Right cardiac atrium (tissue), 5 donors: ENCODE data around the gene EHMT1. TPM values are rescaled to one million over a fixed set of nuclear protein-coding genes. Genes with fewer than 3 reads are reported as not detected.
"Not testable (repeated sequence)": the region's sequence is repeated elsewhere in the genome, so short reads cannot be mapped to it uniquely, and the experiment has no call there.

ENCODE experiments used
- ATAC-seq, 2 donors: fragments of 200-7000 bp; cut with Tn5 transposase; one replicate each; pipeline versions ENCODE4 v1.8.0 to v1.9.1; 2020; ENCODE audit warnings: moderate library complexity in 2 of 2, mild to moderate bottlenecking in 1 of 2
- DNase-seq, 3 donors: peaks; one replicate each; pipeline ENCODE4 v3.0.0-alpha.2; 2020
- H3K27ac ChIP-seq: one replicate; pipeline ENCODE4 v1.5.1; 2013; ENCODE audit warnings: mild to moderate bottlenecking, low read length, control low read depth, moderate library complexity
- H3K27me3 ChIP-seq: one replicate; pipeline ENCODE4 v1.6.1; 2013; ENCODE audit not compliant: control insufficient read depth, insufficient read depth
- H3K4me1 ChIP-seq: one replicate; pipeline ENCODE4 v1.6.1; 2013; ENCODE audit warnings: low read length; ENCODE audit not compliant: control insufficient read depth, insufficient read depth
- H3K4me3 ChIP-seq: one replicate; pipeline ENCODE4 v1.5.1; 2013; ENCODE audit warnings: low read length, control low read depth
- H3K9me3 ChIP-seq: one replicate; pipeline ENCODE4 v1.6.1; 2013; ENCODE audit warnings: low read length; ENCODE audit not compliant: control insufficient read depth
- WGBS: extraction: QIAGEN DNeasy Blood & Tissue Kit; methylation state at CpG from one replicate; pipeline ENCODE4 v1.1.7; 2013; 5-methylcytosine and 5-hydroxymethylcytosine counted together
- intact Hi-C, 4 donors: fragments of 100-400 bp; cut with DNase I; formaldehyde crosslinking; loops; one replicate each; pipeline versions ENCODE4 v1.11.0 to v1.14.0; 2022 to 2023
- polyA plus RNA-seq: library from polyadenylated mRNA; stranded (reverse); fragments of 200-250 nt; gene quantifications from one replicate; pipeline ENCODE4 v1.2.3, GENCODE V29; 2013
- total RNA-seq, 4 donors: library from RNA; stranded (reverse); fragmentation: NEBNext Ultra II Directional; extraction: Animal tissue kit (Norgen Biotek cat#: 25700); gene quantifications; one replicate each; pipeline ENCODE4 v1.2.1, GENCODE V29; 2021
- donor health status: healthy with polysubstance abuse.
- donor health status: DM: no; HTN: yes; CAD: no.
- donor health status: DM: no; HTN: no; CAD: no.
- donor health status: DM: no; HTN: yes; CAD: no; lungs with severe emphysema.
- donor health status: DM: yes; HTN: yes; CAD: no.

The EHMT1 gene
- total and polyA plus RNA-seq, 5 donors, result 23.3 to 38.6 (median 36.0) TPM

DNA sequence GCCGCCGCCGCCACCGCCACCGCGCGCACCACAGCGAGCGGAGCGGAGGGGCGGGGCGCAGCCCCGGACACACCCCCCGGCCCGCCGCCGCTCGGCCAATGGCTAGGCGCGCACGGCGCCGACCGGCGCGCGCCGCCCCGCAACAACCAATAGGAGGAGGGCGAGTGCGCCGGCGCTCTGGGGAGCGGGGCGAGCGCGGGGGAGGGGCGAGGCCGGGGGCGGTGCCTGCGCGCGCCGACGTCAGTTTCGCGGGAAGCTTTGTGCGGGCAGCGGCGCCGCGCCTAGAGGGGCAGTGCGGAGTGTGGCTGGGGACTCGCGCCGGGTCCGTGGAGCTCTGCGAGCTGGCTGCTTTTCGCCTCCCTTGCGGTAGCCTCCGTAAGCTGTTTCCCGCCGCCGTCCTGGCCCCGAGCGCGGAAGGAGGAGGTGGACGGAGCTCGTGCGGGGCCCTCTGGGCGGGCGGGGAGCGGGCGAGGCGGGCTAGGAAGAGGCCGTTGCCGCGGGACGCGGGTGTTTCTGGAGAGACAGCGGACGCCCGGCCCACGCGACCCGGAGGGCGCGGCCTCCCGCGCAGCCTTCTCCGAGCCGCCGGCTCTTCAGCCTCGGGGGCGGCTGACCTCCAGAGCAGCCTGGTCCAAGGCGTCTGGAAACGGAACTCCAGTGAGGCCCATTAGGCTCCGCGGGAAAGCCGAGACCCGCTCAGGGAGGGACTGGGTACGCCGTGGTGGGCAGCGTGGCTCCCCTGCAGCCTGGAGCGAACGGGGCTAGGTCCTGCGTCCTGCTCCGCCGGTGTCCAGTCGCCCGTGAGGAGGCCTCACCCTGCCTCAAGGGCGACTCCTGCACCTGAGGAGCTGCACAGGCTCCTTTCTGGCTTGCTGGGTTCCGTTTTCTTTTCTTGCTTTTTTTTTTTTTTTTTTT is 28.1 kb upstream of the EHMT1 start, which contains the start of gene ZMYND19:
Gene ZMYND19 (minus strand): TSS at position 44 of the 915 bp plus-strand sequence. CDS start 249 bp downstream, outside the sequence.
- peak; percentile 90 to 97 (median 96) for DNase-seq
- Histone ChIP-seq H3K4me3 (peak within 1 kb of the TSS; percentile 92), H3K27ac (no peak within 1 kb of the TSS), H3K9me3 (no peaks in the 10 kb centered on the region), H3K27me3 (no peaks in the 10 kb centered on the region), H3K4me1 (peaks cover 4% of the 10 kb centered on the region)
- ATAC-seq, result peak; percentile 99
- under 1% methylated on average over 113 of the region's 113 CpGs for WGBS
- intact Hi-C loops, result no loop called here

DNA sequence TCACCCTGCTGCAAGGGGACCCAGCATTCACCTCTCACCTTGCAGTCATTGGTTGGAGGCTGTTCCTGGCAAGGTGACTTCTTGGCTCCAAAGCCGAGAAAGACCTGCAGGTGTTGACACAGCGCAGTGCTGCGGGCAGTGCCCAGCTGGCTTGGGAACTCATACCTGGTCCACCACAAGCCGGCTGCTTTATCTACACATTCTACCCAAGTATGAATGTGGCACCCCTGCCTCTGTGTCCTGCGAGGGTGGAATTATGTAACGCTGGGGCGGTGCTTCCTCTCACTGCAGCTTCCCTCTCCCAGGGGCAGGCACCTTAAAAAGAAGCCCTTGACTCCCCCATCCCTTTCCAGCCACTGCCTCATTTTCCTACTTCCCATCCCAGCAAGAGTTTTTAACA is 26.0 kb upstream of the EHMT1 start:
- peak in 1 of 3 donors; percentile 34 for DNase-seq
- Histone ChIP-seq H3K27ac (no peak overlapping the region), H3K4me3 (no peak overlapping the region), H3K9me3 (no peaks in the 10 kb centered on the region), H3K4me1 (peaks cover 4% of the 10 kb centered on the region), H3K27me3 (no peaks in the 10 kb centered on the region)
- intact Hi-C loops, result no loop called here
- 75% methylated on average over 7 of the region's 7 CpGs for WGBS
- no peak for ATAC-seq

DNA sequence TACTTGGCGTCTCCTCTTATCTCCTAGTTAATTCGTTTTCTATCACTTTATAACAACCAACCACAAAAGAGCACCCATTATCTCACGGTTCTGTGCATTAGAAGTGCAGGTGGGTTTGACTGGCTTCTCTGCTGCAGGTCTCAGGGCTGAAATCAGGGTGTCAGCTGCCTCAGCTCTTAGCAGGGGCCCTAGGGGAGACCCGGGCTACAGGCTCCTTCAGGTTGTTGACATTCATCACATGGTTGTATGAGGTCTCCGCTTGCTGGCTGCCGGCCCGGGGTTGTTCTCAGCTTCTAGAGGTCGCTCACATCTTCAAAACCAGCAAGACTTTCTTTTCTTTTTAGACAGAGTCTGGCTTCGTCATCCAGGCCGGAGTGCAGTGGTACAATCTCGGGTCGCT is 25.6 kb upstream of the EHMT1 start:
- 78% methylated on average over 12 of the region's 12 CpGs for whole genome bisulfite sequencing
- Histone ChIP-seq H3K4me1 (peaks cover 4% of the 10 kb centered on the region), H3K4me3 (no peak overlapping the region), H3K27ac (no peak overlapping the region), H3K27me3 (no peaks in the 10 kb centered on the region), H3K9me3 (no peaks in the 10 kb centered on the region)
- DNase-seq, result no peak
- ATAC-seq, result no peak
- intact Hi-C loops, result no loop called here

DNA sequence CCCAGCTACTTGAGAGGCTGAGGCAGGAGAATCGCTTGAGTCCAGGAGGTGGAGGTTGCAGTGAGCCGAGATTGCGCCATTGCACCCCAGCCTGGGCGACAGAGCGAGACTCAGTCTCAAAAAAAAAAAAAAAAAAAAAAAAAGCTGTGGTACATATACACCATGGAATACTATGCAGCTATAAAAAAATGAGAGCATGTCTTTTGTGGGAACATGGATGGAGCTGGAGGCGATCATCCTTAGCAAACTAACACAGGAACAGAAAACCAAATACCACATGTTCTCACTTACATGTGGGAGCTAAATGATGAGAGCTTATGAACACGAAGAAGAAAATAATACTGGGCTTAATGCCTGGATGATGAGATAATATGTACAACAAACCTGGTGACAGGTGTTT is 22.2 kb upstream of the EHMT1 start:
- H3K4me3 ChIP-seq, H3K4me1 ChIP-seq, DNase-seq, H3K27me3 ChIP-seq, ATAC-seq, H3K9me3 ChIP-seq, H3K27ac ChIP-seq, intact Hi-C loops: not testable (repeated sequence)
- WGBS, result 94% methylated on average over 7 of the region's 7 CpGs

DNA sequence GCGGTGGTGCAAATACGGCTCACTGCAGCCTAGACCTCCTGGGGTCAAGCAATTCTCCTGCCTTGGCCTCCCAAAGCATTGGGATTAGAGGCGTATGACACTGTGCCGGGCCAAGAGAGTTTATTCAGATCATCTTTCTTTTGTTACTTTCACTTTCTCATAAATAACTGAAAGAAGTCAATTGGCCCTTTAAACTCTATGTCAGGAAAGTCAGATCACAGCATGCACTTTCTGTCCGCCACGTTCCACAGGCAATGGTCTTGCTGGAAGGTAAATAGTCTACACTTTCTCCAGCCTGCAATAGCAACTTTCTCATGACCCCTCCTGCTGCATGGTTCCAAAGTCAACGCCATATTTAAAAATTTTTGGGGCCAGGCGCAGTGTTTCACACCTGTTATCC is 19.9 kb upstream of the EHMT1 start:
- intact Hi-C loops, result no loop called here
- 80% methylated on average over 8 of the region's 8 CpGs for WGBS
- H3K4me1 ChIP-seq, result no peaks in the 10 kb centered on the region
- no peak overlapping the region for H3K4me3 ChIP-seq
- DNase-seq (no peak), ATAC-seq (no peak)
- no peaks in the 10 kb centered on the region for H3K27me3 ChIP-seq
- H3K9me3 ChIP-seq, result no peaks in the 10 kb centered on the region
- H3K27ac ChIP-seq, result no peak overlapping the region

DNA sequence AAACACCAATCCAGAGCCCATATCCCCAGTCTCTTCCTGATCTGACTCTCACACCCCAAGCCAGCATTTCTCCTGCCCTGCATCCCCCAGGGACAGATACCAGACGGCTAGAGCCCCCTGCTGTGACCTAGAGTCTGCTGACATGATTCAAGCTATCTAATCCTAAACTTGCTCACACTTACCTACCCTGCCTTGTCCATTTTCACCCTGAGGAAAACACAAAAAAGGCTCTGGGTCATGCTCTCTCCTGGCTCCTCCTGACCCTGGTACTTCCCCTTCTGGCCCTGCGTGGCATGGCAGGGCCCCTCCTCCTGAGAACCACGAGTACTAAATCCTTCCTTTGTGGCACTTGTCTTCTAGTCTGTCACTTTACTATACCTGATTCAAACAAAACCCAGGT is 16.1 kb upstream of the EHMT1 start:
- no peak overlapping the region for H3K27ac ChIP-seq
- intact Hi-C loops, result no loop called here
- WGBS, result 11% methylated on average over 3 of the region's 3 CpGs

DNA sequence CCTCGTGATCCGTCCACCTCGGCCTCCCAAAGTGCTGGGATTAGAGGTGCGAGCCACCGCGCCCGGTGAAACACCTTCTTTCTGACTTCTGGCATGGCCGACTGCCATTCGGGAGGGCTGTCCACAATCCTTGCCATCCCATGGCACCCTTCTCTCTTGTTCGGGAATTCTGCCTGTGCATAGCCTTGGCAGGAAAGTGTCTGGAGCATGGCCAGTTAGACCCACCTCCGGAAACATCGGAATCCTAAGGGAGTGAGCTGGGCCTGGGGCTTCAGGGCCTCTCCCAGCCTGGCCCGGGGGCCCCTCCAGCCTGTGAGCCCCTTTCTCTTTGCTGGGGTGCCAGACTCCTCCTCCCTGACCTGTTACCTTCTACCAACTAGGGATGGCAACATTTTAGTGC is 14.9 kb upstream of the EHMT1 start:
- intact Hi-C loops, result no loop called here
- Histone ChIP-seq H3K4me3 (no peak overlapping the region), H3K4me1 (peaks cover 8% of the 10 kb centered on the region), H3K27me3 (no peaks in the 10 kb centered on the region), H3K9me3 (no peaks in the 10 kb centered on the region), H3K27ac (no peak overlapping the region)
- ATAC-seq (no peak), DNase-seq (peak in 2 of 3 donors; percentile 56 to 64)
- 68% methylated on average over 13 of the region's 13 CpGs for WGBS

More for the DNA sequence above, 16.1 kb upstream of the EHMT1 start:
- Histone ChIP-seq H3K9me3 (no peaks in the 10 kb centered on the region), H3K27me3 (no peaks in the 10 kb centered on the region), H3K4me3 (no peak overlapping the region), H3K4me1 (peaks cover 8% of the 10 kb centered on the region)
- DNase-seq (no peak), ATAC-seq (no peak)

DNA sequence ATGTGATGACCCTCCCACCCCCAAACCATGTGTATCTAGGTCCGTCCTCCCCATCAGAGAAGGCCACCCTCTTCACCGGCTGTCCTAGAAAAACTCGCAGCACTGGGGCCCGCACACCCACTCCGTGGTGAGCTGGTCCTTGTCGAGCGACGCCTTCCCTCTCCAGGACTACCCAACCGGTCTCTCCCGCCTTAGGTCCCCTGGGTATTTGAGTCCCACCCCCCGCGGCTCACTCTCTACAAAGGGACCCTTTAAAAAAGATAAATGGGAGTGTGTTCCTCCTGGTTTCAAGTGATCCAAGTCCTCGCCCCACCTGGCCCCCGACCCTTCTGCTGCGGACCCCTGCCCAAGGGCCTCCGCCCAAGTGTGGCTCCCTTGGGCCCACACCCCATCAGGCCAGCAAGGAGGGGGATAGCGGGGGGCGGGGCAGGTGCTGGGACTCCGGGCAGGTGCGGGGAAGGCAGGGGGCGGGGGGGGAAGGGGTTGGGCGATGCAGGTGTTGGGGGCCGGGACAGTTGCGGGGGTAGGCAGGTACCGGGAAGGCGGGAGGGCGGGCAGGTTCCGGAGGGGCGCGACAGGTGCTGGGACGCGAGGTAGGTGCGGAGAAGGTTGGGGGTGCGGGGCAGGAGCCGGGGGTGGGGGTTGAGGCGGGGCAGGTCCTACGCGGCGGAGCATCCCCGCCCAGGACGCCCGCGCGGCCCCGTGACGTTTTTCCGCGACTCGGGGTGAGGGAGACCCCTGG is 14.3 kb upstream of the EHMT1 start:
- H3K4me3 ChIP-seq, result peak overlapping the region; percentile 97
- H3K27me3 ChIP-seq, result no peaks in the 10 kb centered on the region
- no peak overlapping the region for H3K27ac ChIP-seq
- ATAC-seq (peak; percentile 0 to 7), DNase-seq (peak; percentile 51 to 76 (median 65))
- H3K9me3 ChIP-seq, result no peaks in the 10 kb centered on the region
- H3K4me1 ChIP-seq, result peaks cover 8% of the 10 kb centered on the region
- WGBS, result 9% methylated on average over 49 of the region's 49 CpGs
- intact Hi-C loops, result no loop called here

DNA sequence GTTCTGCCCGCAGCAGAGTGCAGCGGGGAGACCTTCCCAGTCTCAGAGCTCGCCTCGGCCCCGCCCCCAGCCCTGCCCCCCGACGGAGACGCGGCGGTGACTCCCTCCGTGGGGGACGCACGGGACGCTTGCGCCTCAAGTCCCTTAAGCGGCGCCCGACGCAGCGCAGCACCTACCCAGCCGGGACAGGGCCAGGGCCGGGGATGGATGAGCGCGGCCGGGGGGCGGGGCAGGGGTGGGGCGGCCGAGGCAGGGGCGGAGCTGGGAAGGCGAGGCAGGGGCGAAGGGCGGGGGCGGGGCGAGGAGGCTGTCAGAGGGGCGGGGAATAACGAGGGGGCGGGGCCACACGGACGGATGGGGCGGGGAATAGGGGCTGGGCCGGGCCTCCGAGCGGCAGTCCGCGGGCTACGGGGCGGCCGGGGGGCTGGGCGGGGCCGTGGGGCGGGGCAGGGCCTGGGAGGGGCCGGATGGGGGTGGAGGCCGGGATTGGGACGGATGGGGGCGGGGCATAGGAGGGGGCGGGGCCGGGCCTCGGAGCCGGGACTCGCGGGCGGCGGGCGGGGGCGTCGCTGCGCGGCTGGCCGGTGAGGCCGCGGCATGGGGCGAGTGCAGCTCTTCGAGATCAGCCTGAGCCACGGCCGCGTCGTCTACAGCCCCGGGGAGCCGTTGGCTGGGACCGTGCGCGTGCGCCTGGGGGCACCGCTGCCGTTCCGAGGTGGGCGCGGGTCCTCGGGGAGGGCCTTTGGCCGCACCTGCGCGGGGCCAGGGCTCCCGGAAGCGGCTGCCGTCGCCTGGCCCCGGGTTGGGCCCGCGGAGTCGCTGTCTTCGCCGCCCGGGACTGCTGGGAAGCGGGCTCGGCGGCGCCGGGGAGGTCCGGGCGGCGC is 13.4 kb upstream of the EHMT1 start, which contains the start of gene ARRDC1:
Gene ARRDC1 (plus strand): TSS at position 566 of the 884 bp plus-strand sequence. CDS start 32 bp downstream, at position 598.
- DNase-seq (peak; percentile 94 to 97 (median 97)), ATAC-seq (peak; percentile 89 to 90)
- intact Hi-C loops, result no loop called here
- Histone ChIP-seq H3K9me3 (no peaks in the 10 kb centered on the region), H3K27me3 (no peaks in the 10 kb centered on the region), H3K27ac (peak within 1 kb of the TSS; percentile 97), H3K4me1 (peaks cover 8% of the 10 kb centered on the region), H3K4me3 (peak within 1 kb of the TSS; percentile 97)
- WGBS, result under 1% methylated on average over 111 of the region's 111 CpGs

DNA sequence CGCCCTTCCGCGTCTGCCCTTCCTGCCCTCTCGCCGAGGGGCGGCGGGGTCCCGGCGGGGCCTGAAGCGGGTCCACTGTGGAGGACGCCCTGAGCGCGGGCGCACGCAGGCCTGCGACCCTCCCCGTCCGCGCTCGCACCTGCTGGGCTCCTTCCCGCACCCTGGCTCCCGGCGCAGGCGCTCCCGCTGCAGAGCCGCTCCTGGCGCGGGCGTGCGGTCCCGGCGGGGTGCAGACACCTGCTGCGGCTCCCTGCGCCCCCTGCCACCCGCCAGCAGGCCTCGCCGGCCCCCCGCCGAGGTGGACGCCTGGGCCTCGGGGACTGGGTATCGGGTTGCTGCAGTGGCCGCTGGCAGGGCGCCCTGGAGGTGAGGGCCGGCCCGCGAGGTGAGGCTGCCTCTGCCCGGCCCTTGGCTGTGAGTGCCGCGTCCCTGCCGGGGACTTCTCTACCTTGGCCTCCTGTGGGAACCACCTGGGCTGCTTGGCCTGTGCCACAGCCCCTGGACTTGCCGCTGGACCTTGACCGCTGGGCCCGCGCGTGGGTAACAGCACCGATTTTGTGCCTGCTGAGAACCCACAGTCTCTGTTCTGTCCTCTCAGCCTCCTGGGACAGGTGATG is 12.7 kb upstream of the EHMT1 start:
- WGBS, result 5% methylated on average over 57 of the region's 57 CpGs
- H3K27ac ChIP-seq, result peak overlapping the region; percentile 97
- ATAC-seq (peak; percentile 1), DNase-seq (peak; percentile 58 to 83 (median 83))
- no peaks in the 10 kb centered on the region for H3K27me3 ChIP-seq
- H3K4me3 ChIP-seq, result peak overlapping the region; percentile 97
- intact Hi-C loops, result no loop called here
- H3K4me1 ChIP-seq, result peaks cover 8% of the 10 kb centered on the region
- H3K9me3 ChIP-seq, result no peaks in the 10 kb centered on the region
